ENCODE measurements around the gene CC2D1B. TPM values are rescaled to one million over a fixed set of nuclear protein-coding genes. Genes with fewer than 3 reads are reported as not detected.
A peak's percentile ranks its signal among the peaks of the same experiment; 100 is the strongest.

CC2D1B gene
- total and polyA plus RNA-seq, 9 of the 15 experiments (the other 6 are each of a cell fraction or from before 2014, with no cell fraction given), result 1.2 to 33.6 (median 25.5) TPM

GRCh38 chr1:52365071-52365745 lies 797 bp downstream of the CC2D1B start:
- ATAC-seq (peak; percentile 61), FAIRE-seq (peak; percentile 83), DNase-seq (ENCODE audit: extremely low read depth in 1 of 4, low spot score in 3 of 4) (peak; percentile 62 to 86 (median 71))
- peak overlapping the region; percentile 95 to 98 for H3K9ac ChIP-seq (ENCODE audit: insufficient read depth in 1 of 2, low read depth in 2 of 2, low read length in 2 of 2)
- H3K9me1 ChIP-seq (ENCODE audit: control insufficient read depth, insufficient read depth, low read length), result peaks cover 5% of the 10 kb centered on the region
- BruUV-seq (replicated peaks), result TSS peak; percentile 89
- H3K79me2 ChIP-seq (ENCODE audit: control insufficient read depth, insufficient read depth, low read length), result peaks cover 22% of the 10 kb centered on the region
- intact Hi-C loops (cut with micrococcal nuclease), result loop anchor here (2.0 kb wide), 1 partner anchor 322 kb away; no protein-coding TSS in a partner anchor
- peak overlapping the region; percentile 93 for H3K27ac ChIP-seq (ENCODE audit: extremely low read depth, low read depth, low read length)
- ChIA-PET POLR2A (interaction anchor here (0.5 to 3.7 kb wide), 15 partner anchors 11 to 801 kb away, joined by 3 to 29 read pairs (median 5); partner anchors contain the start of genes ORC1, PRPF38A and TUT4), CTCF (ENCODE audit: low intra/inter-chr PET ratio) (no interaction called here)
- WGBS (ENCODE audit: insufficient coverage, low coverage, missing lambda C conversion rate), result 3% methylated on average over 22 of the region's 22 CpGs
- H4K20me1 ChIP-seq (replicated peaks; ENCODE audit: control insufficient read depth, insufficient read depth, low read length), result no peaks in the 10 kb centered on the region; the same call in 1 of the 2 replicates
- peak overlapping the region; percentile 77 for H3K4me3 ChIP-seq
- H3K36me3 ChIP-seq (ENCODE audit: control insufficient read depth, insufficient read depth, low read length), result peaks cover 48% of the 10 kb centered on the region; the same call in 2 of the 3 replicates
- H3K4me1 ChIP-seq (replicated peaks in 1 of 2; ENCODE audit: control insufficient read depth in 2 of 2, insufficient read depth in 2 of 2, low read length in 2 of 2), result peaks cover 21 to 37% of the 10 kb centered on the region in 2 experiments
- peak overlapping the region; percentile 85 for H2AFZ ChIP-seq (ENCODE audit: low read depth, low read length)
- H3K4me2 ChIP-seq (ENCODE audit: insufficient read depth, low read length), result peak overlapping the region; percentile 91
- in situ Hi-C loops (cut with MboI), result no loop called here
- no peaks in the 10 kb centered on the region for H3K27me3 ChIP-seq (ENCODE audit: control insufficient read depth in 2 of 2, insufficient read depth in 2 of 2, low read length in 2 of 2)
- no peaks in the 10 kb centered on the region for H3K9me3 ChIP-seq (replicated peaks; ENCODE audit: control insufficient read depth, insufficient read depth, low read depth, low read length)
- TF ChIP-seq ATF6 (CRISPR knock-in tag; IDR thresholded peaks at IDR 0.05), result 0 out of 2 replicates have a peak, but pooled peaks have one; percentile 27
- TF ChIP-seq BACH1 (tag; IDR thresholded peaks at IDR 0.05), result peak; percentile 81; the same call in 1 of the 2 replicates
- no peak for TF ChIP-seq ID3 (CRISPR knock-in tag; IDR thresholded peaks at IDR 0.05)
- no peak; the same call in 1 of the 2 replicates for TF ChIP-seq ID3 (tag; IDR thresholded peaks at IDR 0.05)
- TF ChIP-seq, protein P1, sequence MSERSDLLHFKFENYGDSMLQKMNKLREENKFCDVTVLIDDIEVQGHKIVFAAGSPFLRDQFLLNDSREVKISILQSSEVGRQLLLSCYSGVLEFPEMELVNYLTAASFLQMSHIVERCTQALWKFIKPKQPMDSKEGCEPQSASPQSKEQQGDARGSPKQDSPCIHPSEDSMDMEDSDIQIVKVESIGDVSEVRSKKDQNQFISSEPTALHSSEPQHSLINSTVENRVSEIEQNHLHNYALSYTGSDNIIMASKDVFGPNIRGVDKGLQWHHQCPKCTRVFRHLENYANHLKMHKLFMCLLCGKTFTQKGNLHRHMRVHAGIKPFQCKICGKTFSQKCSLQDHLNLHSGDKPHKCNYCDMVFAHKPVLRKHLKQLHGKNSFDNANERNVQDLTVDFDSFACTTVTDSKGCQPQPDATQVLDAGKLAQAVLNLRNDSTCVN (CRISPR knock-in tag; IDR thresholded peaks at IDR 0.05), result 0 out of 2 replicates have a peak, but pooled peaks have one; percentile 7
- no peak for TF ChIP-seq ZNF778 (CRISPR knock-in tag; IDR thresholded peaks at IDR 0.05)
- no peak for TF ChIP-seq ZSCAN29 (IDR thresholded peaks at IDR 0.05)
- TF ChIP-seq XRCC3 (IDR thresholded peaks at IDR 0.05), result no peak
- TF ChIP-seq TSHZ1 (CRISPR knock-in tag; IDR thresholded peaks at IDR 0.05), result no peak
- peak; percentile 14; the same call in 1 of the 2 replicates for TF ChIP-seq ZFP91 (CRISPR knock-in tag; IDR thresholded peaks at IDR 0.05)
- TF ChIP-seq HDAC6 (IDR thresholded peaks at IDR 0.05; ENCODE audit: low read depth, low read length), result no peak
- TF ChIP-seq ZNF79 (CRISPR knock-in tag; IDR thresholded peaks at IDR 0.05; ENCODE audit: low read depth), result 0 out of 2 replicates have a peak, but pooled peaks have one; percentile 7
